Osteocyte (in vitro differentiated cells): ENCODE measurements around the gene AEBP1. TPM values are rescaled to one million over a fixed set of nuclear protein-coding genes. Genes with fewer than 3 reads are reported as not detected.

Experiments used
- DNase-seq: peaks from one replicate; pipeline ENCODE4 v3.0.0; 2021; ENCODE audit warnings: mixed read lengths; ENCODE audit not compliant: unreplicated experiment; ENCODE audit errors: extremely low spot score
- H3K27ac Mint-ChIP-seq: one replicate; pipeline ENCODE4 v1.8.0; 2021; ENCODE audit warnings: mild to moderate bottlenecking, mixed read lengths; ENCODE audit not compliant: unreplicated experiment
- H3K27me3 Mint-ChIP-seq: one replicate; pipeline ENCODE4 v1.8.0; 2021; ENCODE audit warnings: mixed read lengths; ENCODE audit not compliant: unreplicated experiment
- H3K36me3 Mint-ChIP-seq: one replicate; pipeline ENCODE4 v1.8.0; 2021; ENCODE audit warnings: mixed read lengths; ENCODE audit not compliant: unreplicated experiment
- H3K4me1 Mint-ChIP-seq: one replicate; pipeline ENCODE4 v1.8.0; 2021; ENCODE audit warnings: mixed read lengths; ENCODE audit not compliant: unreplicated experiment
- H3K4me3 Mint-ChIP-seq: one replicate; pipeline ENCODE4 v1.8.0; 2021; ENCODE audit warnings: mild to moderate bottlenecking, moderate library complexity, mixed read lengths; ENCODE audit not compliant: unreplicated experiment
- H3K9me3 Mint-ChIP-seq: one replicate; pipeline ENCODE4 v1.8.0; 2021; ENCODE audit warnings: mixed read lengths; ENCODE audit not compliant: unreplicated experiment
- CTCF ChIP-seq: fragments of 200-600 bp; sonication (generic); IDR thresholded peaks from 2 replicates; pipeline ENCODE4 v1.5.0; 2021; ENCODE audit warnings: antibody characterized with exemption, mild to moderate bottlenecking, moderate library complexity
- total RNA-seq: library from RNA; stranded (reverse); gene quantifications from 2 replicates; pipeline ENCODE4 v1.2.1, GENCODE V29; 2021

AEBP1 gene
- total RNA-seq, 1 donor from 2014 or later: 781 TPM

GRCh38 chr7:44150466-44150832, 46.3 kb downstream of the AEBP1 start:
- Mint-ChIP-seq H3K27ac (no peak overlapping the region), H3K27me3 (no peaks in the 10 kb centered on the region), H3K9me3 (no peaks in the 10 kb centered on the region), H3K4me1 (peaks cover 3% of the 10 kb centered on the region), H3K36me3 (no peaks in the 10 kb centered on the region), H3K4me3 (no peak overlapping the region)
- DNase-seq: no peak
- TF ChIP-seq CTCF: no peak

GRCh38 chr7:44150966-44151941, 47.1 kb downstream of the AEBP1 start:
- no peak overlapping the region for H3K27ac Mint-ChIP-seq
- H3K9me3 Mint-ChIP-seq: no peaks in the 10 kb centered on the region
- no peaks in the 10 kb centered on the region for H3K4me1 Mint-ChIP-seq
- DNase-seq: no peak
- no peak overlapping the region for H3K4me3 Mint-ChIP-seq
- TF ChIP-seq CTCF: no peak
- no peaks in the 10 kb centered on the region for H3K27me3 Mint-ChIP-seq
- H3K36me3 Mint-ChIP-seq: no peaks in the 10 kb centered on the region

- H3K9me3 Mint-ChIP-seq: no peaks in the 10 kb centered on the region
- no peak overlapping the region for H3K4me3 Mint-ChIP-seq
- no peaks in the 10 kb centered on the region for H3K27me3 Mint-ChIP-seq
- H3K4me1 Mint-ChIP-seq: no peaks in the 10 kb centered on the region
- H3K27ac Mint-ChIP-seq: no peak overlapping the region
- no peak for TF ChIP-seq CTCF
- DNase-seq: no peak
- H3K36me3 Mint-ChIP-seq: no peaks in the 10 kb centered on the region
Measured at GRCh38 chr7:44151956-44152355, 47.8 kb downstream of the AEBP1 start.

GRCh38 chr7:44152971-44153947, 49.1 kb downstream of the AEBP1 start:
- H3K4me3 Mint-ChIP-seq: no peak overlapping the region
- H3K27me3 Mint-ChIP-seq: no peaks in the 10 kb centered on the region
- no peak for DNase-seq
- TF ChIP-seq CTCF: no peak
- peaks cover 5% of the 10 kb centered on the region for H3K4me1 Mint-ChIP-seq
- H3K36me3 Mint-ChIP-seq: no peaks in the 10 kb centered on the region
- H3K9me3 Mint-ChIP-seq: no peaks in the 10 kb centered on the region
- no peak overlapping the region for H3K27ac Mint-ChIP-seq
